NCI-H524 treated with DMSO at 0.1 percent for 48 hours (cell line): ENCODE measurements around the gene ADAMTS18.
A peak's percentile ranks its signal among the peaks of the same experiment; 100 is the strongest.

Source experiments
- DNase-seq: peaks from one replicate; lab custom pipeline; 2025; lab: John Stamatoyannopoulos, UW

Gene ADAMTS18

DNA sequence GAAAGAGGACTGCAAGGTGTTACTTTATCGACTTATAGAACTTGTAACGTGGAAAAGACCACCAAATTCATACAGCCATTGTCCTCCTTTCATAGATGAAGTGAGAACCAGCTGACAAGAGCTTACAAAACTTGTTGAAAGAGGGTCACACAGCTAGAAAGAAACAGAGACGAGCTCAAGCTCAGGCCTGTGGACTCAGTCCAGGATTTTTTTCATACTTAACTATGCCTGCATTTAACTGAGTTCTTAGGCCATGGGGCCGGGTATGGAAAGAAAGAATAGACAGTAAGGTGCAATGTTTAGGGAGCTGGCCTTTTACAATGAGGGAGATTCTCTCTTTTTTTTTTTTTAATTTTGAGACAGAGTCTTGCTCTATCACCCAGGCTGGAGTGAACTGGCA, 106.1 kb downstream of the ADAMTS18 start:
- DNase-seq: no peak

- no peak for DNase-seq
Observed at GRCh38 chr16:77328274-77328673, 106.6 kb downstream of the ADAMTS18 start.

- no peak for DNase-seq
Observed at GRCh38 chr16:77327717-77328116, 107.1 kb downstream of the ADAMTS18 start.

DNA sequence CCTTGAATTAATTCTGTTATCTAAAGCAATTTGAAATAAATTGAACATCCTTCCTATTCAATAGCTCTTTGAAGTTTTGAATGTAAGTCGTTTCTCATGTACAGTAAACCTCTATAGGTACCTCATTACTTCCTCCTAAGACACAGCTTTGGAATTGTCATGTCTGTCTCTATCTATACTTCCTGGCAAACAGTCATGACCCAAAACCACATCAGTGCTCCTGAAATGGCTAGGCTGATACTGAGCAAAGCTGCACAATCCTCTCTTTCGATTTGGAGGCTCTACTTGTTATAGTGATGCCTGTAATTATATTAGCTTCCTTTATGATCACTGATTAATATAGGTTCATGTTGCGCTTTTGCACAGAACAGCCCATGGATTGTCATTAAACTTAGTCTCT, 110.1 kb downstream of the ADAMTS18 start:
- DNase-seq: no peak

- DNase-seq: no peak
Observed at GRCh38 chr16:77323695-77324094, 111.1 kb downstream of the ADAMTS18 start.

GRCh38 chr16:77322757-77323156, 112.1 kb downstream of the ADAMTS18 start:
- DNase-seq: no peak

- no peak for DNase-seq
Observed at GRCh38 chr16:77317059-77317458, 117.8 kb downstream of the ADAMTS18 start.

DNA sequence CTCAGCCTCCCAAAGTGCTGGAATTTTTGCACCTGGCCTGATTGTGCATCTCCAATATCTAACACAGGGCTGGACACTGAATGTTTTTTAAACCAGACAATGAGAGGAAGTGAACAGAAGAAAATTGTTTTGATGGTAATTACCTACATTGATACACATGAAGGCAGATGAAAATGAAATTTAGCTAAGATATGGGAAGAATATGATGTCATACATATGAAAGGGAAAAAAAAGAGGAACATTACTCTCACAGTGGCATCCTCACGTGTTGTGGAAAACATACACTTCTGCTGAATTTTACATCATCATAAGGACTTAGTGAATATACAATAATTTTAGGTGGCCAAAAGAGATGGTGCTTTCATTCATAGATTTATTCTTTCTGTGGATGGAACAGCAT, 124.0 kb downstream of the ADAMTS18 start:
- DNase-seq: no peak

DNA sequence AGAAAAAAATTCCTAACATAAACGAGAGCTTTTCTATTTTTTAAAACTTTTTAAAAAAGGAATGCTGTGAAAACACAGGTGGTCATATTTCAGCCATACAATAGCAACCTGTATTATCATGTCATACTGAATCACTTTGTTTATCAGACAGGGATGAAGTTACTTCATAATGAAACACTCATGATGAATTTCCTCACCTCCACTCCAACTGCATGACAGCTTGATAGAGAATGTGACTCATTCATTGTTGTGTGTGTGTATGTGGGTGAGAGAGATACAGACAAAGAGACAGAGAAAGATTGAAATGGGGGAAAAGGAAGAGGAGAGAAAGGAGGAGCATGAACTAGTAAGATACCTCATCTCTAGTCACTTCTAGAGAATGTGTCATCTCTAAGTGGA, 126.7 kb downstream of the ADAMTS18 start:
- DNase-seq: no peak

- no peak for DNase-seq
Observed at GRCh38 chr16:77307426-77308162, 127.2 kb downstream of the ADAMTS18 start.

- no peak for DNase-seq
Observed at GRCh38 chr16:77306075-77306474, 128.8 kb downstream of the ADAMTS18 start.

GRCh38 chr16:77304877-77305276, 130.0 kb downstream of the ADAMTS18 start:
- DNase-seq: no peak

GRCh38 chr16:77304134-77304533, 130.7 kb downstream of the ADAMTS18 start:
- DNase-seq: no peak

DNA sequence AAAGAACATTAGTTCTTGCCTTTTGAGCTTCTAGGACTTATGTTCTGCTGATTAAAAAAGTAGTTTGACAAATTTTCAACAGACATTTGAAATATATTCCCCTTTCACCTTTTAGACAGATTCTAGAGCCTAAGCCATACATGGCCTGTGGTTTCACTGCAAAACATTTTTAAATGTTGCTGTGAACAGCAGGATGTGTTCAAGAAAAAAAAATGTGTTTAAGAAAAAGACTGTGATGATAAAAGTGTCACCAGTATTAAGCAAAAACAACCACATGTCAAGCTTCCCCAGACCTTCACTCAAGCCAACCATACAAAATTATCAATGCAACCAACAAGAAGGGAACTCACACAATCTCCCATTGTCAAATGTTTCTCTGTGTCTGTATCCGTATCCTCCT, 132.2 kb downstream of the ADAMTS18 start:
- DNase-seq: no peak

DNA sequence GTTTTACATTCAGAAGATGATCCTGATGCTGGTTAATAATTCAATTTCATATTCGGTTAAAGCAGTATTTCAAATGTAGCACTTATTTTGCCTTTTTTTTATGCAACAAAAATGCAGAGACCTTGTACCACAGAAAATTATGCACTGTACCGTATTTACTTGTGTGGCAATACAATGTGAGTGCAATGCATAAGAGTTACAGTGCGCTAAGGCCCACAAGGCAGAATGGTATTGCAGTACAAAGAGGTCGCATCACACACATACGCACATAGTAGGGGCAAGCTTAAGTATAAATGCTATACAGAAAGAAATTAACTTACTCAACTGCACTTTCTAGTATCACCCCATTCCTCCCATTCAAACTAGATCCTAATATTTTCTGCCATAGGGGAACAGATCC, 132.6 kb downstream of the ADAMTS18 start:
- DNase-seq: no peak

DNA sequence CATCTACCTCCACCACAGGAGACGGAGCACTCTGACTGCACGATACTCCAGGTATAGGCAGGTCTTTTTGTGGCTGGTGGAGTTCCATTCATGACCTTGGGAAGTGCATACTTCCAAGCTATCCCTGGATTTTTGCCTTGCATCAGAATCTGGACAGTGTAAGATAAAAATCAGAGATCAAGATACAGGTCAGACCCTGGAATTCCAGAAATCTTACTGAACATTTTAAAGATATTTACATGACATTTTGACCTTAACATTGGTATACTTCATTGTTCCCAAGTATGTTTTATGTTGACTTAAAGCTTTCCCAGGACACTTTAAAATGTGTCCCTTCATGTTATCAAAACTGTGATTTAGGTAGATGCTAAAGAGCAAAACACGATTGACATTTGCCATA, 134.6 kb downstream of the ADAMTS18 start:
- DNase-seq: no peak

DNA sequence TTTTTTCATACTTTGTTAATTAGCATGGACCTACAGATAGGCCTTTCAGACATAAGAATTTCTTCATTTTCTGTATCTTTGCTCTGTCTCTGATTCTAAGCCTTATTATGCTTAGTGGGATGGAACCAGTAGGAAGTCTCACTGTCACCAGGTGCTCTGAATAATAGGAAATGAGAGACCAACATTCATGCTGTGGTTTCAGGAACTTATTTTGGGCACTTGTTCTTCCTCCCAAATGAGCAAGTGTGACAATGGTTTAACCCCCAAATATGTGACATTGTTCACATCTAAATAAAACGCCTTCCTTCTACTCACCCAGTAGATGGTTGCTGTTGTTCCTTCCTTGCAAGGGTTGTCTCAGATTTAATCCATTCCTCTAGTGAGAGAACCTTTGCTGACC, 135.4 kb downstream of the ADAMTS18 start:
- no peak for DNase-seq

DNA sequence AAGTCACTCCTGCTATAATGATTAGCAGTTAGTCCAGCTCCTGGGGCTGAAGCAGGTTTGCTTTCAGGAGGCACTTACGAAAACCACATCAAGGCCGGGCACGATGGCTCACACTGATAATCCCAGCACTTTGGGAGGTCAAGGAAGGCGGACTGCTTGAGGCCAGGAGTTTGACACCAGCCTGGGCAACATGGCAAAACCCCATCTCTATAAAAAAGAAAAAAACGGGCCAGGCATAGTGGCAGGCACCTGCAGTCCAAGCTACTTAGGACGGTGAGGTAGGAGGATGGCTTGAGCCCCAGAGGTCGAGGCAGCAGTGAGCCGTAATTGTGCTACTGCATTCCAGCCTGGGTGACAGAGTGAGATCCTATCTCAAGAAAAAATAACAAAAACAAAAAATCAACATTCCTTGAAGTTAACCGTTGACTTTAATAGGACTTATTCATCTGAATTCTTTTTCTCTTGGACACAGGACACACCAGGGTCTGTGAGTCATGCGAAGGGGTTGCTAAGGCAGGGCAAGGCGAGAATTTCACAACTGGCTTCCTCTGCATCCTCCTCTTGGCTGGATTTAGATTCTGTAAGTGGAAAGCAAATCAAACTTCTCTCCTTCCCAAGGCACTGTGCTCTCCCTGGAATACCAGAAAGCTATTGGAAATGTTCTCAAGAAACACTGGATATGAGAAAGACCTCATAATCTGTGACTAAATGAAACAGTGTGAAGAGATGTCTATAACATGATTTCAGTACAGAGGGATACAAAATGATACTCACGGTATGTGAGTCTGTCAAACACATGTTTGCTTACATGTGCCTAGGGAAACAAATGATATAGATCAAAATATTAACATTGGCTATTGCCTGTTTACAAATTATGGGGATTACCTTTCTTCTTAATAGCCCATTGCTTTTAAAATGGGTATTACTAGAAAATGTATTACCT, 136.1 kb downstream of the ADAMTS18 start:
- DNase-seq: no peak

DNA sequence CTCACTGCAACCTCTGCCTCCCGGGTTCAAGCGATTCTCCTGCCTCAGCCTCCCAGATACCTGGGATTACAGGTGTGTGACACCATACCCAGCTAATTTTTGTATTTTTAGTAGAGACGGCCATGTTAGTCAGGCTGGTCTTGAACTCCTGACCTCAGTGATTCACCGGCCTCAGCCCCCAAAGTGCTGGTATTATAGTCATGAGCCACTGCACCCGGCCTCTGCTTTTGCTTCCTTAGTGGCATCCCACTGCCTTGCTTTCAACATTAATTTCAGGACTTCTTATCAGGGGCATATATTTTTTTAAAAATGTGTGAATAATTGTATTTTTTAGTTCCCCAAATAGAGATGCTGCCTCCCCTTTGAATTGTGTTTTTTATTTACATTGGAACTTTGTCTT, 136.8 kb downstream of the ADAMTS18 start:
- DNase-seq: no peak

GRCh38 chr16:77295896-77296295, 138.9 kb downstream of the ADAMTS18 start:
- no peak for DNase-seq

DNA sequence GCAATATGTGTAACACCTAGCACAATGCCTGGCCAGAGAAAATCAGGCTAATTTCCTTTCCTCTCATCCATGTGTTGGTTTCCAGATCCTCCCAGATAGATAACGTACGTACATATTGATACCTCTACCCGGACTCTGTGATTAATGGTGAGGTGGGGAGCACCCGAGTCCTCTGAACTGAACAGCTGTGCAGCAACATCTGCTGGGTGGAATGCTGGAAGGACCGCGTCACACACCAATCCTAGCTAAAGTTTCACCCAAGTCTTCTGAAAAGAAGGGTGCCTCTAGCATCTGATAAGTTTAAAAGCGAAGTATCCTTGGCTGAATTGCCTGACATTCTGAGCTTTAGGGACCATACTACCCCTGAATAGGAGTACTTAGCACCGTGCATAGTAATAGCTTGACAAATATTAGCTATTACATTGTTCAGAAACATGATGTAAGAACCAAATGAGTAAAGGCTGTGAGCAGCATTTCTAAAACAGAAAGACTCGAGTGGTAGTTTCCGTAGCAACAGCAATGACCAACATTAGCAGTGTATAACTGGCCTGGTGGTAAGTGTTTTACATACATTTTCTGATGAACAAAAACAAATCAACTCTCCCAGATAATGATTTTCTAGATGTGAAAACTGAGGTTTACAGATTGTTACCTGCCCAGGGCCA, 144.3 kb downstream of the ADAMTS18 start:
- DNase-seq: no peak

DNA sequence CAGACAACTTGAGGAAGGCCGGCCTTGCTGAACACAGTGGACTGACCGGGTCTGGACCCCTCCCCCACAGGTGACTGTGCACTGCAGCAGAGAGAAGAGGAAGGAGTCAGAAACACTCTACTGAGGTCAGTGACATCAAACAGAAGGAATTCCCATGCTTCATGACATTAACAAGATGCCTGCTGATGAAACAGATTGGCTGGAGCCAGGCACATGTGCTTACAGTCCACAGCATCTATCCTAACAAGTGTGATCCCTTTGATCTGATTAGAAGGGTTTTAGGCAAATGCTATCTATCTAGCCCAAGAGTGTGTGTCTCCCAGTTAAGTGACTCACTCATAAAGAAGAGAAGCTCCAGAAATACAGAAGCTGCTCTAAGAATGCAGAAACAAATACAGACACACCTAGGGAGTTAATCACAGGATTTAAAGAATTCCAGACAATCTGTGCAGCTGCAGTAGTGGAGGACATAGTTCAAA, 145.5 kb downstream of the ADAMTS18 start:
- DNase-seq: peak; percentile 20

DNA sequence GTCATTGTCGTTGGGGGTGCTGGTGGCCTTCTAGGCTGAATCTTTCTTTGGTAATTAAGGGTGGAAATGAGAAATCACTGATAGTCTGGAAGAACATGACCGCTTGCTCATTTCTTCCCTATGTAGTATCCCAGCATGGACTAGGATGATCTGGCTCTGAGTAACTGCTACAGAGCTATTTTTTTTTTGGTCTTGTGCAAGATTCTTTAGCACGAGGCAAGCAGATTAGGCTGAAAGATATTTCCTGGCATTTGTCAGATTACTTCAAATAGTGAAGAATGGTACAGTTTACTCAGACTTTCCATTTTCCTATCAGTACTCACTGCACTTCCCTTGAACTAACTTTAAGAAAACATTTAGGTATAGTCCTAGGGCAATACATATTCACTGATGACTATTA, 146.6 kb downstream of the ADAMTS18 start:
- no peak for DNase-seq
